H1 (cell line): ENCODE measurements around the gene SPINK5. TPM values are rescaled to one million over a fixed set of nuclear protein-coding genes. Genes with fewer than 3 reads are reported as not detected.

Source experiments
- CTCF ChIA-PET: fragments of 300-600 bp; sonication (Branson Sonifier 250); formaldehyde crosslinking; loops from one replicate; lab custom pipeline; 2021; ENCODE audit not compliant: partially characterized antibody; lab: Charles Lee
- POLR2A ChIA-PET: fragments of 300-600 bp; sonication (Branson Sonifier 250); formaldehyde crosslinking; loops from one replicate; lab custom pipeline; 2021; ENCODE audit warnings: inconsistent platforms; ENCODE audit not compliant: partially characterized antibody; lab: Charles Lee
- DNase-seq, 2 experiments: peaks; one replicate each; pipeline versions ENCODE4 v3.0.0 to v3.0.0-alpha.2; 2010 to 2022; ENCODE audit warnings: low spot score in 2 of 2, low read depth in 1 of 2, mixed read lengths in 1 of 2
- FAIRE-seq: peaks from 2 replicates; lab custom pipeline; 2011; peaks lifted over from hg19 to GRCh38; lab: Jason Lieb, UNC
- H2AFZ ChIP-seq: 2 replicates; pipeline ENCODE4 v1.8.1; 2012; ENCODE audit warnings: low read length, inconsistent platforms
- H2AK5ac ChIP-seq: 2 replicates; pipeline ENCODE4 v1.6.1; 2013; ENCODE audit warnings: low read depth, low read length
- H2BK120ac ChIP-seq: replicated peaks from 2 replicates; pipeline ENCODE3; 2013; ENCODE audit warnings: low read depth, low read length, inconsistent platforms
- H2BK12ac ChIP-seq: 2 replicates; pipeline ENCODE4 v1.6.1; 2013; ENCODE audit warnings: low read depth, low read length
- H2BK15ac ChIP-seq: 2 replicates; pipeline ENCODE4 v1.6.1; 2013; ENCODE audit warnings: low read length
- H2BK20ac ChIP-seq: 2 replicates; pipeline ENCODE4 v1.6.1; 2013; ENCODE audit warnings: low read length
- H2BK5ac ChIP-seq: 2 replicates; pipeline ENCODE4 v1.6.1; 2013; ENCODE audit warnings: low read depth, low read length
- H3K14ac ChIP-seq: 2 replicates; pipeline ENCODE4 v1.6.1; 2013; ENCODE audit warnings: inconsistent platforms; ENCODE audit not compliant: insufficient read length
- H3K18ac ChIP-seq: 2 replicates; pipeline ENCODE4 v1.6.1; 2013; ENCODE audit warnings: low read length; ENCODE audit errors: extremely low read depth
- H3K23ac ChIP-seq: 2 replicates; pipeline ENCODE4 v1.6.1; 2013; ENCODE audit warnings: inconsistent platforms; ENCODE audit not compliant: insufficient read length
- H3K23me2 ChIP-seq: 2 replicates; pipeline ENCODE4 v1.6.1; 2013; ENCODE audit warnings: low read depth, low read length
- H3K27ac ChIP-seq: 2 replicates; pipeline ENCODE4 v1.6.1; 2011; ENCODE audit warnings: low read depth, low read length, inconsistent platforms
- H3K27me3 ChIP-seq, 4 experiments: replicated peaks in 1 of 4; 1 replicate in 1 of 4; 2 replicates in 3 of 4; pipeline versions ENCODE4 v1.6.1 to v1.8.1; 2011 to 2013; ENCODE audit warnings: low read length in 3 of 4, mild to moderate bottlenecking in 3 of 4, inconsistent platforms in 2 of 4, mixed read lengths in 2 of 4, moderate library complexity in 1 of 4; ENCODE audit not compliant: control insufficient read depth in 3 of 4, insufficient read depth in 3 of 4; ENCODE audit errors: extremely low read depth in 1 of 4
- H3K36me3 ChIP-seq, 4 experiments: 2 replicates each; pipeline versions ENCODE4 v1.6.1 to v1.8.1; 2011 to 2013; ENCODE audit warnings: mild to moderate bottlenecking in 4 of 4, low read length in 3 of 4, moderate library complexity in 2 of 4, control low read depth in 1 of 4, inconsistent platforms in 1 of 4; ENCODE audit not compliant: insufficient read depth in 4 of 4, control insufficient read depth in 2 of 4
- H3K4ac ChIP-seq: replicated peaks from 2 replicates; pipeline ENCODE3; 2013; ENCODE audit warnings: low read length, low read depth, mixed read lengths, inconsistent platforms; ENCODE audit not compliant: insufficient read length
- H3K4me1 ChIP-seq, 4 experiments: replicated peaks in 1 of 4; 1 replicate in 1 of 4; 2 replicates in 3 of 4; pipeline versions ENCODE4 v1.6.1 to v1.8.1; 2011 to 2013; ENCODE audit warnings: low read length in 3 of 4, inconsistent platforms in 2 of 4, mixed read lengths in 1 of 4; ENCODE audit not compliant: insufficient read depth in 4 of 4, control insufficient read depth in 3 of 4
- H3K4me2 ChIP-seq, 2 experiments: 2 replicates each; pipeline versions ENCODE4 v1.6.1 to v1.8.1; 2011 to 2013; ENCODE audit warnings: low read depth in 2 of 2, low read length in 2 of 2, control low read depth in 1 of 2, inconsistent platforms in 1 of 2, mild to moderate bottlenecking in 1 of 2; ENCODE audit not compliant: insufficient read depth in 1 of 2
- H3K4me3 ChIP-seq, 4 experiments: fragments of 200-600, 300-600 bp in 1 of 4; sonication (generic), shearing (Covaris generic), sonication (Bioruptor Twin) in 1 of 4; 2 replicates each; pipeline versions ENCODE4 v1.5.1 to v1.8.1; 2011 to 2016; ENCODE audit warnings: low read length in 4 of 4, low read depth in 3 of 4, control low read depth in 2 of 4, inconsistent platforms in 2 of 4, mild to moderate bottlenecking in 2 of 4, mixed read lengths in 1 of 4, moderate library complexity in 1 of 4; ENCODE audit not compliant: insufficient read depth in 2 of 4; ENCODE audit errors: extremely low read depth in 1 of 4
- H3K56ac ChIP-seq: replicated peaks from 2 replicates; pipeline ENCODE3; 2013; ENCODE audit warnings: low read depth, mild to moderate bottlenecking, mixed read lengths, low read length, inconsistent platforms; ENCODE audit not compliant: insufficient read length
- H3K79me1 ChIP-seq: 2 replicates; pipeline ENCODE4 v1.6.1; 2013; ENCODE audit warnings: low read depth, low read length, control low read depth
- H3K79me2 ChIP-seq, 2 experiments: 2 replicates each; pipeline versions ENCODE4 v1.6.1 to v1.8.1; 2012 to 2013; ENCODE audit warnings: low read length in 2 of 2, mild to moderate bottlenecking in 2 of 2, inconsistent platforms in 1 of 2; ENCODE audit not compliant: insufficient read depth in 2 of 2, control insufficient read depth in 1 of 2
- H3K9ac ChIP-seq, 4 experiments: replicated peaks in 1 of 4; 1 replicate in 1 of 4; 2 replicates in 3 of 4; pipeline versions ENCODE4 v1.6.1 to v1.8.1; 2011 to 2013; ENCODE audit warnings: low read depth in 3 of 4, low read length in 3 of 4, control low read depth in 2 of 4, mild to moderate bottlenecking in 2 of 4, moderate library complexity in 2 of 4, inconsistent platforms in 1 of 4; ENCODE audit errors: extremely low read depth in 1 of 4
- H3K9me3 ChIP-seq, 2 experiments: 2 replicates each; pipeline versions ENCODE4 v1.6.1 to v1.8.1; 2012 to 2013; ENCODE audit warnings: mild to moderate bottlenecking in 2 of 2, moderate library complexity in 2 of 2, control low read depth in 1 of 2, inconsistent platforms in 1 of 2, low read depth in 1 of 2, low read length in 1 of 2, mixed read lengths in 1 of 2; ENCODE audit not compliant: insufficient read depth in 2 of 2
- H4K20me1 ChIP-seq, 2 experiments: replicated peaks in 1 of 2; 2 replicates each; pipeline versions ENCODE3 to v1.8.1; 2011 to 2013; ENCODE audit warnings: inconsistent platforms in 2 of 2, low read length in 2 of 2, mild to moderate bottlenecking in 1 of 2; ENCODE audit not compliant: insufficient read depth in 2 of 2, control insufficient read depth in 1 of 2
- H4K5ac ChIP-seq: 2 replicates; pipeline ENCODE4 v1.6.1; 2013; ENCODE audit warnings: low read length, low read depth, mixed read lengths, inconsistent platforms; ENCODE audit not compliant: insufficient read length
- H4K8ac ChIP-seq: 2 replicates; pipeline ENCODE4 v1.8.0; 2013; ENCODE audit warnings: mild to moderate bottlenecking, moderate library complexity, low read length, inconsistent platforms; ENCODE audit not compliant: insufficient read depth; ENCODE audit errors: extremely low read depth
- H4K91ac ChIP-seq: replicated peaks from 2 replicates; pipeline ENCODE3; 2013; ENCODE audit warnings: low read length, mixed read lengths, inconsistent platforms; ENCODE audit not compliant: insufficient read length
- CBX8 ChIP-seq: fragments of 300-800, 300-1000 bp; sonication (generic); IDR thresholded peaks from 2 replicates; pipeline ENCODE4 v1.7.1; 2016; ENCODE audit warnings: low read depth, low read length, borderline replicate concordance
- CEBPB ChIP-seq: IDR thresholded peaks from 2 replicates; pipeline ENCODE4 v1.6.1; 2012; ENCODE audit warnings: low read depth, low read length
- E2F6 ChIP-seq: IDR thresholded peaks from 2 replicates; pipeline ENCODE4 v1.6.1; 2012; ENCODE audit warnings: inconsistent platforms
- EGR1 ChIP-seq: IDR thresholded peaks from 2 replicates; pipeline ENCODE4 v1.6.1; 2011; ENCODE audit warnings: low read depth, low read length, borderline replicate concordance
- JUND ChIP-seq: IDR thresholded peaks from 2 replicates; pipeline ENCODE4 v1.6.1; 2011; ENCODE audit warnings: mild to moderate bottlenecking, improper control_type of control experiment, low read length
- SAP30 ChIP-seq: fragments of 300-600 bp; sonication (generic); IDR thresholded peaks from 2 replicates; pipeline ENCODE4 v1.7.1; 2012; ENCODE audit warnings: low read length, moderate library complexity, mild to moderate bottlenecking, inconsistent platforms; ENCODE audit not compliant: insufficient read depth, insufficient replicate concordance
- SIX5 ChIP-seq: IDR thresholded peaks from 2 replicates; pipeline ENCODE4 v1.6.1; 2011; ENCODE audit warnings: mild to moderate bottlenecking, low read depth, low read length
- SUZ12 ChIP-seq: fragments of 200-600 bp; sonication (generic); IDR thresholded peaks from 2 replicates; pipeline ENCODE4 v1.6.1; 2012; ENCODE audit warnings: mild to moderate bottlenecking, inconsistent platforms, low read length, moderate library complexity, mixed read lengths
- TAF7 ChIP-seq: optimal IDR thresholded peaks from 2 replicates; pipeline ENCODE3; 2011; ENCODE audit warnings: low read depth, mild to moderate bottlenecking, inconsistent platforms, low read length, moderate library complexity, borderline replicate concordance
- ZNF274 ChIP-seq: IDR thresholded peaks from 2 replicates; pipeline ENCODE4 v1.7.0; 2012; ENCODE audit warnings: low read length, borderline replicate concordance; ENCODE audit errors: extremely low read depth
- WGBS, 2 experiments: shearing (Covaris generic) in 1 of 2; methylation state at CpG; one replicate each; pipeline versions ENCODE4 v1.1.6 to v1.1.7; 2013 to 2015; ENCODE audit warnings: low lambda C conversion rate in 2 of 2, mixed read lengths in 2 of 2, inconsistent platforms in 1 of 2, low coverage in 1 of 2, missing lambda C conversion rate in 1 of 2; ENCODE audit not compliant: insufficient replicate concordance in 2 of 2, insufficient coverage in 1 of 2, insufficient read length in 1 of 2; ENCODE audit errors: extremely low coverage in 1 of 2, missing lambda C conversion rate in 1 of 2; 5-methylcytosine and 5-hydroxymethylcytosine counted together
- polyA plus RNA-seq, 7 experiments: library from polyadenylated mRNA; depleted of rRNA in 3 of 7; stranded (reverse) in 5 of 7; unstranded in 2 of 7; fragments of >200 nt in 5 of 7; fragments of 200-250 nt in 2 of 7; gene quantifications; 1 replicate in 5 of 7; 2 replicates in 1 of 7; 4 replicates in 1 of 7; pipeline versions ENCODE4 v1.2.1 to v1.2.3, GENCODE V29; 2011 to 2013; ENCODE audit warnings: missing spikeins in 2 of 7, mixed read lengths in 2 of 7
- total RNA-seq: library from RNA; stranded (reverse); fragmentation: NEBNext Ultra II Directional; extraction: Animal tissue kit (Norgen Biotek cat#: 25700); gene quantifications from 2 replicates; pipeline ENCODE4 v1.2.1, GENCODE V29; 2021

SPINK5 gene
- total and polyA plus RNA-seq, 2 of the 8 experiments (the other 6 are each of a cell fraction or from before 2014, with no cell fraction given): 1.4 to 2.2 TPM

- H3K4ac ChIP-seq: no peak within 1 kb of the TSS
- H4K91ac ChIP-seq: no peak within 1 kb of the TSS
- no peak within 1 kb of the TSS for H3K56ac ChIP-seq
- no peak within 1 kb of the TSS for H2AK5ac ChIP-seq
- FAIRE-seq: no peak
- no peak within 1 kb of the TSS for H3K4me2 ChIP-seq
- no peaks in the 10 kb centered on the region for H3K27me3 ChIP-seq
- H4K20me1 ChIP-seq: no peaks in the 10 kb centered on the region
- no peaks in the 10 kb centered on the region for H3K4me1 ChIP-seq
- TF ChIP-seq EGR1 (no peak), E2F6 (no peak), SUZ12 (no peak), CEBPB (no peak), ZNF274 (no peak), TAF7 (no peak), JUND (no peak), SIX5 (no peak), SAP30 (no peak), CBX8 (no peak)
- TF ChIP-seq, all 59 proteins: peak for 0
- Histone ChIP-seq H2BK20ac (no peak within 1 kb of the TSS), H3K27ac (no peak within 1 kb of the TSS), H3K36me3 (no peaks in the 10 kb centered on the region), H2BK15ac (no peak within 1 kb of the TSS), H2BK5ac (no peak within 1 kb of the TSS), H2BK12ac (no peak within 1 kb of the TSS), H4K5ac (no peak within 1 kb of the TSS), H4K8ac (no peak within 1 kb of the TSS), H2AFZ (no peak within 1 kb of the TSS), H3K18ac (no peak within 1 kb of the TSS), H3K23me2 (no peaks in the 10 kb centered on the region), H3K79me1 (no peaks in the 10 kb centered on the region), H3K9ac (no peak within 1 kb of the TSS), H3K79me2 (no peaks in the 10 kb centered on the region), H3K9me3 (0 out of 4 replicates have a peak, but pooled peaks cover 0 to 2% of the 10 kb centered on the region in 2 experiments), H3K14ac (no peak within 1 kb of the TSS), H3K4me3 (no peak within 1 kb of the TSS), H3K23ac (no peak within 1 kb of the TSS), H2BK120ac (no peak within 1 kb of the TSS)
- ChIA-PET POLR2A (no interaction called here), CTCF (no interaction called here)
- WGBS, 2 experiments: 91% methylated on average over 1 of the region's 1 CpG; no CpG with 5 or more reads in 1 of the 2 experiments
- no peak for DNase-seq
These were observed 104.5 kb downstream of the SPINK5 start, which contains the start of gene SPINK14 for GRCh38 chr5:148168246-148168645. TSS of gene SPINK14 (plus strand) at chr5:148168546. CDS start at chr5:148169733, 1,187 bp downstream.
